HG03064 (cell line): Measurements from ENCODE around the gene LGALSL.

Experiments used
- ATAC-seq: cut with Tn5 transposase; IDR thresholded peaks from one replicate; pipeline ENCODE4 v1.9.1; 2021; ENCODE audit warnings: low read depth; ENCODE audit not compliant: unreplicated experiment

The LGALSL gene

DNA sequence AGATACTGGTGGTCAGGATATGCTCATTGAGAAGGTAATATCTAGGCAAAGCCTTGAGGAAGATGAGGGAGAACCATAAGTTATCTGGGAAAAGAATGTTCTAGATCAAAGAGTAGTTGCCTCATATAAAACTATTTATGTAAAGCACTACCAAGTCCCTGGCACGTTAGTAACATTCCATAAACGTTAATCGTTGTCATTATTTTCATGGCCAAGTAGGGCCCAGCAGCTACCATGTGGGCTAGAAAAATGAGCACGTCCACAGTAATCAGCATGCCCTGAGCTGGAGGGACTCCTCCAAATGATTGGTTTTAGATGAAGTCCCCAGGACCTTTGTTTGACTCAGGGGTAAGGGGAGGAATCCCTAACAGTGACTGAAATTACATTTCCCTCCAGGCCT is 37.5 kb downstream of the LGALSL start:
- no peak for ATAC-seq

DNA sequence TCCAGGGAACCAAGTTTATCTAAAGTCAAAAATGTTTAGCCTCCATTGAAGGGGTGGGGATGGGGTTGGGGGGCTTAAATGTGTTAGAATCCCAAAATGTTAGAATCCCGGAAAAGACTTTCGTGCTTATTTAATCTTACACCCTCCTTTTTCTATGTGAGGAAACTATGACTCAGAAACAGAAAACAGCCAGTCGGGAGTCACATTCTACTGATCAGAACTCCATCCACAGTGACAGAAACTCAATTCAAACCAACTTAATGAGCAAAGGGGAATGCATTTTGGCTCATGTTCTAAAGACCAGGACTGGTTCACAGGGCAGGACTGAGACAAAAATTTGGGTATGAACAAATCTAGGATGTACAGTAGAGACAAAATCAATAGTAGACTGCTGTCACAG is 38.3 kb downstream of the LGALSL start:
- ATAC-seq, result no peak

- no peak for ATAC-seq
These were observed 38.9 kb downstream of the LGALSL start for GRCh38 chr2:64492821-64493220.

DNA sequence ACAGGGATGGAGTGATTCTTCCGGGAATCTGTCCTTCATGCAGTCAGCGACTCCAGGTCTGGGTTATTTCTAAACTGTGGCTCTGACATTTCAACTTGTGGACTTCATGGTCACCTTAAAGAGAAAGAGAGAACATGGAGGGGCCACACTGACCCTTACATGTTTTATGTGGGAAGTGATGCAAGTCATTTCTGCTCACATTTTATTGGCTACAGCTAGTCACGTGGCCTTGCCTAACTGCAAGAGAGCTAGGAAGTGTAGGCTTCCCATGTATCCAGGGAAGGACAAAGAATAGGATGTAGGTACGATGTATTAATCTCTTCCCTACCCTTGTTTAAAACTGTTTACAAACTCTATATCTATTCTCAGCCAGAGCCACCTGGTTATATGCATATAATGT is 39.8 kb downstream of the LGALSL start:
- no peak for ATAC-seq

GRCh38 chr2:64498438-64498837 is 44.5 kb downstream of the LGALSL start:
- ATAC-seq, result no peak

DNA sequence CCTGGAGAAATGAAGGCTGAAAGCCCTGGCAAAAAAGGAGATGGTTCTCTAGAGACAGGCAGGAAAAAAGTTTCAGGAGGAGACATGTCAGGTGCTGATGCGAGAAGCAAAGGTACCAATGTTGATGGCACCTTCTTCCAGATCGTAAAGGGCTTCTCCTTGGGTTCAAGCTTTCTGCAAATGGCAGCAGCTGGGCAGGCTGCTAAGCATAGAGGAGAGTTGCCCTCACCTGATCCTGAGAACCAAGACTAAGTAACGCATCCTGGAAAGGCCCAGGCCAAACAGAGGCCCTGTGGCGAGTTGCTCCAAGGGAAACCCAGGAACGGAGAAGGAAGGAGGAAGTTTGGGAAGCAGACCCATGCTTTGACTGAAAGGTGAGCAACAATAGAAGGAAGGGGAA is 46.6 kb downstream of the LGALSL start:
- no peak for ATAC-seq

GRCh38 chr2:64501946-64502345 is 48.0 kb downstream of the LGALSL start:
- ATAC-seq, result no peak

GRCh38 chr2:64502860-64503259 is 48.9 kb downstream of the LGALSL start:
- ATAC-seq, result no peak

DNA sequence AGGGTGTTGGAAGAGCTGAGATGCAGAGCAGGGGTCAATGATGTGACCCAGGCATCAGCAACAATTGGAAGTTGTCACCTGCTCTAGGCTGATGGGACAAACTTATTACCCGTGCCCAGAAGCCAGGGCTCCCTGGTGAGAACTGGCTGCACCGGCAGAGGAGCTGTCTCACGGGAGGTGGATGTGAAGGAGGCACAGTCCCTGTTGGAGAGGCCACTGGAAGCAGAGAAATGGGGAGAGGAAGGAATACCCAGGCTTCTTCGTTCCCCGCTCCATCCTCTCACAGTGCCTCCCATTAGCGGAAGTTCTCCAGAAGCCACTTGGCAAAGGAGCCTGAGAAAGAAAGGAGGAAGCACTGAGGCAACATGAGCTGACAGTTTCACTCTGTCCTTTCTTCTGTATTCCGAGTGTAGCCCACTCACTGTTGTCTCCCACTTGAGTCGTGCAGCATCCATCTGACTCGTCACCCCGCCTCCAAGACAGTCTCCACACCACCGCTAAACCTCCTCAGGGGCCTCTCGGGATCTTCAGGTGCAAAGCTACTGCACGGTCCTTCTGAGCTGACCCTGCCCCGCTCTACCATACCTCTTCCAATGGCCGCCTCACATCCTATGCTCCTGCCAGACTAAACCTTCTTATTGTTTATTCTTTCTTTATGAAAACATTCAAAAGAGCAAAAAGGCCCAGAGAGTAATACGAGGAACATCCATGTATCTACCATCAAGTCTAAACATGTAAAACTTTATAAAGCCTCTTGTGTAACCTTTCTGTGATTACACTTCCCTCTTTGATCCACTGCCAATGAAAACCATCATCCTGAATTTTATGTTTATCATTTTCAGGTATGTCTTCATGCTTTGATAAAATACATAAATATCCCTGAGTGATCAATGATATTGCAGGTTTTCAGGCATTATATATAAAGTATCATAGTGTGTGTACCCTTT is 51.1 kb downstream of the LGALSL start:
- no peak for ATAC-seq

DNA sequence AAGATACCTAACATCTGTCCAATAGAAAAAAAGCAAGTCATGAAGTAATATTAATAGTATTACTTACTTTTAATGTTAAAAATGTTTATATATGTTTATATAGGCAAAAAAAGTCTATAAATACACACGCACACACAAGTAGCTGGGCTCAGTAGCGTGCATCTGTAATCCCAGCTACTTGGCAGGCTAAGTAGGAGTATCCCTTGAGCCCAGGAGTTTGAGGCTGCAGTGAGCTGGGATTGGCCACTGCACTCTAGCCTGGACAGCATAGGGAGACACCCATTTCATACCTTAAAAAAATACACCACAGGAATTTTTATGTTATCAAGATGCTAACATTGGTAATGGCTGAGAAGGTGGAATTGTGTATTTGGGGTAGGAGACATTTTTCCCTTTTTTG is 52.7 kb downstream of the LGALSL start:
- no peak for ATAC-seq
